HG03139 (cell line): Measurements from ENCODE around the gene PRSS38.

ENCODE experiments used
- ATAC-seq: cut with Tn5 transposase; IDR thresholded peaks from one replicate; pipeline ENCODE4 v1.9.1; 2021; ENCODE audit not compliant: unreplicated experiment

PRSS38 gene

DNA sequence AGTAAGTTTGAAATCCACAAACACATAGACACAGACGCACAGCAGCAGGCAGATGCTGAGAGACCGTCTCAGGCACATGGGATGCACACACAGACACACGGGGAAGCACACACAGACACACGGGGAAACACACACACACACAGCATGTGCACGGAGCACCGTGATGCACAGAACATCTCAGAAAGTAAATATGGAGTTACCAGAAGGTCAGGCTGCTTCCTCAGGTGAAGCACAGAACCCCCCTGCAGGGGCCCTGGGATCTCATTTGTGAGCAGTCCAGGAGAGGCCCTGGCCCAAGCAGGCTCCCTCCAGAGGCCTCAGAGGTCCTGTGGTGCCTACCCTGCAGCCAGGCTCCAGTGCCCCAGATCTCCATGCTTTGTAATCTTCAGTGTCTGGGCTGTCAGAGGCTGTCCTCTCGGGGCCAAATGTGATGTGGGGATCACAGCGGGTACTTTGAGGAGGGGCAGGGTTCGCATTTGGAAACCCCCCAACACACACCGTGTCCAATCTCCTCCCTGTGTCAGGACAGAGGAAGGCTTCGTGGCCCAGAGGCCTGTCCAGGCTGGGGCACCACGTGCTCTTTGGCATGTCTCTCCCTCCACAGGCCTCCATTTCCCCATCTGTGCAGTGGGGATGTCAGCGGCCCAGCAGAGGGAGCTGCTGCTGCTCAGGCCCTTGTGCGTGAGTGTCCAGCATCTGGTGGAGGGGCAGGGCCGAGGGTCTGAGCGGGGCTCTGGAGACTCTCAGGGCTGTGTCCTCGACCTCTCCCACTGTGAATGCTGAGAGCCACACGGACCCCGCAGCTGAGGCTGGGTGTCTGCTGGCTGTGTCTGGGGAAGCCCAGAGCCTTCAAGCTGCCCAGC lies 23.0 kb upstream of the PRSS38 start:
- no peak for ATAC-seq

- ATAC-seq = no peak
Measured at GRCh38 chr1:227793079-227793947, 22.2 kb upstream of the PRSS38 start.

- no peak for ATAC-seq
Measured at GRCh38 chr1:227793948-227794816, 21.3 kb upstream of the PRSS38 start.

- no peak for ATAC-seq
Measured at GRCh38 chr1:227794817-227795192, 20.7 kb upstream of the PRSS38 start.

DNA sequence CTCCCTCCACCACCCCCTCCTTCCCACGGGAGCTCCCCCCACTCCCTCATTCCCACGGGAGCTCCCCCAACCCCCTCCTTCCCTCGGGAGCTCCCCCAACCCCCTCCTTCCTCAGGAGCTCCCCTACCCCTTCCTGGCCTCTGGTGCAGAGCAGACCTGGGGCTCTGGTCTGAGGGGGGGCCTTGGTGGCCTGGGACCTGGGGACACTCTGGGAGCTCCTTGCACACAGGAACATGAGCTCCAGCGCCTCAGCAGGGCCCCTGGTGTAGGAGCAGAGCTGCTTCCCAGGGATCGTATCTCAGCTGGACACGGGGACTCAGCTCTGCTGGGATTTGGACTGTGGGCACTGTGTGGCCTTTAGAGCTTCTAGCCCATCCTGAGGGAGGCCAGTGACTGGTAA lies 19.7 kb upstream of the PRSS38 start:
- ATAC-seq = no peak

- ATAC-seq = no peak
Measured at GRCh38 chr1:227796359-227796915, 19.0 kb upstream of the PRSS38 start.

DNA sequence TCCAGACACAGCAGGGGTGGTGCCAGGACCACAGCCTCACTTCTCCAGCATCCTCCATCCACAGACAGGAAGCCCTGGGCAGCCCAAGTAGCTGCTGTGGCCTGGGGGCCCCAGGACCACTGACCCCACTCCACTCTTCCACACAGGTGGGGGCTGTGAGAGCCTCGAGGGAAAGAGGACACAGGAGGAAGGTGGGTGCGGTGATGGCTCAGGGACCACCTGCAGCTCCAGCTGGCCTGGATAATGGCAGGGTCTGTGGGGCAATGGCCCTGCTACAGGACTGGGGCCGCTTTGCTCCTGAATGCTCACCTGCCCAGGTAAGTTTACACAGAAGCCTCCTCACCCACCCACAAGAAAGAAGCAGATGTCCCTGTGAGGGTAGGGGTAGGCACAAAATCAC lies 18.3 kb upstream of the PRSS38 start:
- no peak for ATAC-seq

DNA sequence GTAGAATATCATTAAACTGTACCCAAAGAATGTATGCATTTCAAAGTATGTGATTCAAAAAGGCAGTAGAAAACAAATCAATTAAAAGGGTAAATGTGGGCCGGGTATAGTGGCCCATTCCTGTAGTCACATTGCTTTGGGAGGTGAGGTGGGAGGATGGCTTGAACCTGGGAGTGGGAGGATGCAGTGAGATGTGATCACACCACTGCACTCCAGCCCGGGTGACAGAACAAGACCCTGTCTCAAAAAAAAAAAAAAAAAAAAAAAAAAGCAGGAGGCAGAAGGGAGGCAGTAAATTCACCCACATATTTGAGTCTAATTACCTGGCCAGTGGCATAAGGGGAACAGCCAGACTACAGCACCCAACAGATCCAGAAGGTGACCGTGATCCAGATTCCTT lies 17.9 kb upstream of the PRSS38 start:
- ATAC-seq = no peak

GRCh38 chr1:227798078-227798802 lies 17.2 kb upstream of the PRSS38 start:
- no peak for ATAC-seq

DNA sequence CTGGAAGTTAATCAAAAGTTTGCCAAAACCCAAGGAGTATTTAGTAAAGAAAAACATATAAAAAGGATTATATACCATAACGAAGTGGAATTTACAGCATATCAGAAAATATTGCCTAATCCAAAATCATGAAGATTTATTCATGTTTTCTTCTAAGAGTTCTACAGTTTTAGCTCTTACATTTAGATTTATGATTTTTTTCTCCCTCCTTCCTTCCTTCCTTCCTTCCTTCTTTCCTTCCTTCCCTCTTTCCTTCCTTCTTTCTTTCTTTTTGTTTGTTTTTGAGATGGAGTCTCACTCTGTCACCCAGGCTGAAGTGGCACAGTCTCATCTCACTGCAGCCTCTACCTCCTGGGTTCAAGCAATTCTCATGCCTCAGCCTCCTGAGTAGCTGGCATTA lies 15.7 kb upstream of the PRSS38 start:
- no peak for ATAC-seq

- ATAC-seq = no peak
Measured at GRCh38 chr1:227803933-227804332, 11.5 kb upstream of the PRSS38 start.

- no peak for ATAC-seq
Measured at GRCh38 chr1:227805606-227806197, 9.8 kb upstream of the PRSS38 start.

DNA sequence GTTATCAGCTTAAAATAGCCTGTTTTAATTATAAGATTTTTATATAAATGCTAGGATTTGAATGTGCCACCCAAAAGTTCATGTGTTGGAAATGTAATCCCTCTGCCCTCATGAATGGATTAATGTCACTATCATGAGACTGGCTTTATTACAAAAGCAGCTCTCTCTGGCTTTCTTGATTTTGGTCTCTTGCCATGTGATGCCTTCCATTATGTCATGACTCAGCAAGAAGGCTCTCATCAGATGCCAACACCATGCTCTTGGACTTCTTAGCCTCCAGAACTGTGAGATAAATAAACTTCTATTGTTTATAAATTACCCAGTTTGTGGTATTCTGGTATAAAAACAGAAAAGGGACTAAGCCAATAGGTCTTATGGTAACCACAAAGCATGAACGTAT lies 6.9 kb upstream of the PRSS38 start:
- no peak for ATAC-seq

GRCh38 chr1:227809026-227809425 lies 6.4 kb upstream of the PRSS38 start:
- ATAC-seq = no peak

DNA sequence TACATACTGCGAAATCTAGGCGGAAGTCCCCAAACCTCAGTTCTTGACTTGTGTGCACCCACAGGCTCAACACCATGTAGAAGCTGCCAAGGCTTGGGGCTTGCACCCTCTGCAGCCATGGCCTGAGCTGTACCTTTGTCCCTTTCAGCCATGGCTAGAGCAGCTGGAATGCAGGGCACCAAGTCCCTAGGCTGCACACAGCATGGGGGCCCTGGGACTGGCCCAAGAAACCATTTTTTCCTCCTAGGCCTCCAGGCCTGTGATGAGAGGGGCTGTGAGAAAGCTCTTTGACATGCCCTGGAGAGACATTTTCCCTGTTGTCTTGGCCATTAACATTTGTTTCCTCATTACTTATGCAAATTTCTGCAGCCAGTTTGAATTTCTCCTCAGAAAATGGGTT lies 1.5 kb upstream of the PRSS38 start:
- no peak for ATAC-seq

- ATAC-seq = no peak
Measured at GRCh38 chr1:227816750-227817446, 1.4 kb downstream of the PRSS38 start.

- ATAC-seq = no peak
Measured at GRCh38 chr1:227823537-227823936, 8.1 kb downstream of the PRSS38 start.

- ATAC-seq = no peak
Measured at GRCh38 chr1:227824204-227824603, 8.7 kb downstream of the PRSS38 start.

GRCh38 chr1:227828786-227829185 lies 13.3 kb downstream of the PRSS38 start:
- no peak for ATAC-seq
